ENCODE data around the gene IBA57. TPM values are rescaled to one million over a fixed set of nuclear protein-coding genes. Genes with fewer than 3 reads are reported as not detected.

IBA57 gene
- polyA plus RNA-seq, 1 donor (not counting 4 experiments of a cell fraction or from before 2014, with no cell fraction given): 1.5 TPM

DNA sequence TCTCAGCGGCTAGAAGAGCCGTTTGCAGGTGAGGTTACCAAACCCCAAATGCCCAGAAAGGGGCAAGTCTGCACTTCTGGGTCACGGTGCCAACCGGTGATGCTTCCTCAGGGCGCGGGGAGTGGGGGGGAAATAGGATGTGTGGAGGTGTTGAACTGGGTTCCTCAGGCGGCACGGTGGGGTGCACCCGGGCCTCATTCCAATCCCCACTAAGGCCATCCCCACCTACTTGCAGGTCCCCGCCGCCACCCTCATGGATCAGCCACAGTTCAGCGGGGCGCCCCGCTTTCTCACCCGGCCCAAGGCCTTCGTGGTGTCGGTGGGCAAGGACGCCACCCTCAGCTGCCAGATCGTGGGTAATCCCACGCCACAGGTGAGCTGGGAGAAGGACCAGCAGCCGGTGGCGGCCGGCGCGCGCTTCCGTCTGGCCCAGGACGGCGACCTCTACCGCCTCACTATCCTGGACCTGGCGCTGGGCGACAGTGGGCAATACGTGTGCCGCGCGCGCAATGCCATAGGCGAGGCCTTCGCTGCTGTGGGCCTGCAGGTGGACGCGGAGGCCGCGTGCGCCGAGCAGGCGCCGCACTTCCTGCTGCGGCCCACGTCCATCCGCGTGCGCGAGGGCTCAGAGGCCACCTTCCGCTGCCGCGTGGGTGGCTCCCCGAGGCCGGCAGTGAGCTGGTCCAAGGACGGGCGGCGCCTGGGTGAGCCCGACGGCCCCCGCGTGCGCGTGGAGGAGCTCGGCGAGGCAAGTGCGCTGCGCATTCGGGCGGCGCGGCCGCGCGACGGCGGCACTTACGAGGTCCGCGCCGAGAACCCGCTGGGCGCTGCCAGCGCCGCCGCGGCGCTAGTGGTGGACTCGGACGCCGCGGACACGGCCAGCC, 46.2 kb downstream of the IBA57 start:
- Histone ChIP-seq H3K4me3 (ENCODE audit: control insufficient read depth in 2 of 3, extremely low read depth in 1 of 3, insufficient read depth in 2 of 3, low read depth in 1 of 3, low read length in 3 of 3) (no peak overlapping the region), H3K4me2 (ENCODE audit: control insufficient read depth, extremely low read depth, insufficient read depth, low read depth, low read length) (no peak overlapping the region), H3K4me1 (ENCODE audit: control insufficient read depth, extremely low read depth, insufficient read depth, low read length) (no peaks in the 10 kb centered on the region), H3K36me3 (ENCODE audit: control insufficient read depth in 2 of 2, extremely low read depth in 1 of 2, insufficient read depth in 2 of 2, low read length in 2 of 2) (no peaks in the 10 kb centered on the region), H3K27me3 (ENCODE audit: control insufficient read depth, extremely low read depth, insufficient read depth, low read length) (peaks cover 5% of the 10 kb centered on the region), H3K9me3 (ENCODE audit: control insufficient read depth, low read depth, low read length) (no peaks in the 10 kb centered on the region), H4K20me1 (ENCODE audit: control insufficient read depth, extremely low read depth, insufficient read depth, low read length) (no peaks in the 10 kb centered on the region), H3K9me1 (ENCODE audit: control insufficient read depth, extremely low read depth, insufficient read depth, low read length) (no peaks in the 10 kb centered on the region), H2AFZ (ENCODE audit: control insufficient read depth, low read length) (no peak overlapping the region), H3K9ac (ENCODE audit: control insufficient read depth, extremely low read depth, insufficient read depth, low read length) (no peak overlapping the region), H3K27ac (ENCODE audit: control insufficient read depth, insufficient read depth, low read length) (no peak overlapping the region), H3K79me2 (ENCODE audit: control insufficient read depth, insufficient read depth, low read length) (no peaks in the 10 kb centered on the region)
- FAIRE-seq (no peak), DNase-seq (ENCODE audit: low read depth, low spot score) (no peak)
- dilution Hi-C loops (cut with MboI; ENCODE audit: extremely low pct_ligation_motif_present, low sequenced_read_pairs): no loop called here
- no peak for TF ChIP-seq EZH2 (IDR thresholded peaks at IDR 0.05; ENCODE audit: low read length)
- TF ChIP-seq, protein P1, sequence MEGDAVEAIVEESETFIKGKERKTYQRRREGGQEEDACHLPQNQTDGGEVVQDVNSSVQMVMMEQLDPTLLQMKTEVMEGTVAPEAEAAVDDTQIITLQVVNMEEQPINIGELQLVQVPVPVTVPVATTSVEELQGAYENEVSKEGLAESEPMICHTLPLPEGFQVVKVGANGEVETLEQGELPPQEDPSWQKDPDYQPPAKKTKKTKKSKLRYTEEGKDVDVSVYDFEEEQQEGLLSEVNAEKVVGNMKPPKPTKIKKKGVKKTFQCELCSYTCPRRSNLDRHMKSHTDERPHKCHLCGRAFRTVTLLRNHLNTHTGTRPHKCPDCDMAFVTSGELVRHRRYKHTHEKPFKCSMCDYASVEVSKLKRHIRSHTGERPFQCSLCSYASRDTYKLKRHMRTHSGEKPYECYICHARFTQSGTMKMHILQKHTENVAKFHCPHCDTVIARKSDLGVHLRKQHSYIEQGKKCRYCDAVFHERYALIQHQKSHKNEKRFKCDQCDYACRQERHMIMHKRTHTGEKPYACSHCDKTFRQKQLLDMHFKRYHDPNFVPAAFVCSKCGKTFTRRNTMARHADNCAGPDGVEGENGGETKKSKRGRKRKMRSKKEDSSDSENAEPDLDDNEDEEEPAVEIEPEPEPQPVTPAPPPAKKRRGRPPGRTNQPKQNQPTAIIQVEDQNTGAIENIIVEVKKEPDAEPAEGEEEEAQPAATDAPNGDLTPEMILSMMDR (optimal IDR thresholded peaks at IDR 0.05 in 1 of 3, IDR thresholded peaks at IDR 0.05 in 1 of 3, conservative IDR thresholded peaks at IDR 0.05 in 1 of 3; ENCODE audit: extremely low read depth in 1 of 3, insufficient read depth in 2 of 3, low read length in 3 of 3): no peak

DNA sequence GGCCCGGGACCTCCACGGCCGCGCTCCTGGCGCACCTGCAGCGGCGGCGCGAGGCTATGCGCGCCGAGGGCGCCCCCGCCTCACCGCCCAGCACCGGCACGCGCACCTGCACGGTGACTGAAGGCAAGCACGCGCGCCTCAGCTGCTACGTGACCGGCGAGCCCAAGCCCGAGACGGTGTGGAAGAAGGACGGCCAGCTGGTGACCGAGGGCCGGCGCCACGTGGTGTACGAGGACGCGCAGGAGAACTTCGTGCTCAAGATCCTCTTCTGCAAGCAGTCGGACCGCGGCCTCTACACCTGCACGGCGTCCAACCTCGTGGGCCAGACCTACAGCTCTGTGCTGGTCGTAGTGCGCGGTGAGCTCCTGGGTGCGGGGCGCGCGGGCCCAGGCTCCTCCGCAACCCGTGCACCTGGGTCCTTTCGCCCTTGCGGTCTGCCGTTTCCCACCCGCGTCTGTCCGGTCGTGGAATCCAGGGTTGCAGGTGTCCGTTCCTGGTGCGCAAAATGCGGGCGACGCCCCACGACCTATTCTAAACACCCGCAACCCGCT, 46.9 kb downstream of the IBA57 start:
- Histone ChIP-seq H3K4me3 (ENCODE audit: control insufficient read depth in 2 of 3, extremely low read depth in 1 of 3, insufficient read depth in 2 of 3, low read depth in 1 of 3, low read length in 3 of 3) (no peak overlapping the region), H3K9ac (ENCODE audit: control insufficient read depth, extremely low read depth, insufficient read depth, low read length) (no peak overlapping the region), H3K9me3 (ENCODE audit: control insufficient read depth, low read depth, low read length) (no peaks in the 10 kb centered on the region), H3K36me3 (ENCODE audit: control insufficient read depth in 2 of 2, extremely low read depth in 1 of 2, insufficient read depth in 2 of 2, low read length in 2 of 2) (no peaks in the 10 kb centered on the region), H3K27me3 (ENCODE audit: control insufficient read depth, extremely low read depth, insufficient read depth, low read length) (no peaks in the 10 kb centered on the region), H3K27ac (ENCODE audit: control insufficient read depth, insufficient read depth, low read length) (no peak overlapping the region), H4K20me1 (ENCODE audit: control insufficient read depth, extremely low read depth, insufficient read depth, low read length) (no peaks in the 10 kb centered on the region), H3K9me1 (ENCODE audit: control insufficient read depth, extremely low read depth, insufficient read depth, low read length) (no peaks in the 10 kb centered on the region), H3K4me1 (ENCODE audit: control insufficient read depth, extremely low read depth, insufficient read depth, low read length) (no peaks in the 10 kb centered on the region), H3K4me2 (ENCODE audit: control insufficient read depth, extremely low read depth, insufficient read depth, low read depth, low read length) (no peak overlapping the region), H3K79me2 (ENCODE audit: control insufficient read depth, insufficient read depth, low read length) (no peaks in the 10 kb centered on the region), H2AFZ (ENCODE audit: control insufficient read depth, low read length) (no peak overlapping the region)
- dilution Hi-C loops (cut with MboI; ENCODE audit: extremely low pct_ligation_motif_present, low sequenced_read_pairs): no loop called here
- DNase-seq (ENCODE audit: low read depth, low spot score) (no peak), FAIRE-seq (no peak)
- no peak for TF ChIP-seq EZH2 (IDR thresholded peaks at IDR 0.05; ENCODE audit: low read length)
- TF ChIP-seq, protein P1 (optimal IDR thresholded peaks at IDR 0.05 in 1 of 3, IDR thresholded peaks at IDR 0.05 in 1 of 3, conservative IDR thresholded peaks at IDR 0.05 in 1 of 3; ENCODE audit: extremely low read depth in 1 of 3, insufficient read depth in 2 of 3, low read length in 3 of 3): no peak

Data from keratinocyte (primary cell).